ENCODE measurements around the gene IGF2R.

Gene IGF2R

GRCh38 chr6:160084198-160084776 lies 115.4 kb downstream of the IGF2R start:
- Histone ChIP-seq H3K4me1 (ENCODE audit: low read length) (no peaks in the 10 kb centered on the region), H3K9me3 (ENCODE audit: insufficient read depth, low read length) (no peaks in the 10 kb centered on the region), H3K79me2 (ENCODE audit: low read length) (no peaks in the 10 kb centered on the region), H2AFZ (ENCODE audit: low read depth, low read length) (no peak overlapping the region), H3K36me3 (replicated peaks; ENCODE audit: low read depth, low read length) (peaks cover 6% of the 10 kb centered on the region), H3K4me3 (ENCODE audit: low read length) (no peak overlapping the region), H4K20me1 (ENCODE audit: insufficient read depth, low read length) (no peaks in the 10 kb centered on the region), H3K9ac (ENCODE audit: low read length) (no peak overlapping the region), H3K4me2 (ENCODE audit: low read length) (no peak overlapping the region), H3K27me3 (ENCODE audit: low read depth, low read length) (no peaks in the 10 kb centered on the region), H3K27ac (ENCODE audit: low read length) (no peak overlapping the region)
- TF ChIP-seq EZH2phosphoT487 (IDR thresholded peaks at IDR 0.05; ENCODE audit: low read depth) (no peak), CTCF (IDR thresholded peaks at IDR 0.05; ENCODE audit: low read depth, low read length) (no peak)

GRCh38 chr6:160085226-160085625 lies 116.3 kb downstream of the IGF2R start:
- H3K4me2 ChIP-seq (ENCODE audit: low read length): no peak overlapping the region
- no peak overlapping the region for H3K4me3 ChIP-seq (ENCODE audit: low read length)
- TF ChIP-seq EZH2phosphoT487 (IDR thresholded peaks at IDR 0.05; ENCODE audit: low read depth): no peak
- TF ChIP-seq CTCF (IDR thresholded peaks at IDR 0.05; ENCODE audit: low read depth, low read length): no peak
- no peaks in the 10 kb centered on the region for H4K20me1 ChIP-seq (ENCODE audit: insufficient read depth, low read length)
- no peak overlapping the region for H3K27ac ChIP-seq (ENCODE audit: low read length)
- H3K9me3 ChIP-seq (ENCODE audit: insufficient read depth, low read length): no peaks in the 10 kb centered on the region
- H3K79me2 ChIP-seq (ENCODE audit: low read length): no peaks in the 10 kb centered on the region
- no peak overlapping the region for H3K9ac ChIP-seq (ENCODE audit: low read length)
- H3K36me3 ChIP-seq (replicated peaks; ENCODE audit: low read depth, low read length): peaks cover 3% of the 10 kb centered on the region
- no peaks in the 10 kb centered on the region for H3K27me3 ChIP-seq (ENCODE audit: low read depth, low read length)
- no peaks in the 10 kb centered on the region for H3K4me1 ChIP-seq (ENCODE audit: low read length)
- no peak overlapping the region for H2AFZ ChIP-seq (ENCODE audit: low read depth, low read length)

GRCh38 chr6:160085713-160086505 lies 117.0 kb downstream of the IGF2R start:
- Histone ChIP-seq H3K4me1 (ENCODE audit: low read length) (no peaks in the 10 kb centered on the region), H3K27ac (ENCODE audit: low read length) (no peak overlapping the region), H3K36me3 (replicated peaks; ENCODE audit: low read depth, low read length) (peaks cover 3% of the 10 kb centered on the region), H4K20me1 (ENCODE audit: insufficient read depth, low read length) (no peaks in the 10 kb centered on the region), H3K4me2 (ENCODE audit: low read length) (no peak overlapping the region), H3K79me2 (ENCODE audit: low read length) (no peaks in the 10 kb centered on the region), H3K9ac (ENCODE audit: low read length) (no peak overlapping the region), H2AFZ (ENCODE audit: low read depth, low read length) (no peak overlapping the region), H3K9me3 (ENCODE audit: insufficient read depth, low read length) (no peaks in the 10 kb centered on the region), H3K27me3 (ENCODE audit: low read depth, low read length) (no peaks in the 10 kb centered on the region), H3K4me3 (ENCODE audit: low read length) (no peak overlapping the region)
- TF ChIP-seq CTCF (IDR thresholded peaks at IDR 0.05; ENCODE audit: low read depth, low read length): no peak
- no peak for TF ChIP-seq EZH2phosphoT487 (IDR thresholded peaks at IDR 0.05; ENCODE audit: low read depth)

GRCh38 chr6:160086754-160087153 lies 117.9 kb downstream of the IGF2R start:
- H3K27me3 ChIP-seq (ENCODE audit: low read depth, low read length): no peaks in the 10 kb centered on the region
- no peak overlapping the region for H3K9ac ChIP-seq (ENCODE audit: low read length)
- TF ChIP-seq CTCF (IDR thresholded peaks at IDR 0.05; ENCODE audit: low read depth, low read length) (no peak), EZH2phosphoT487 (IDR thresholded peaks at IDR 0.05; ENCODE audit: low read depth) (no peak)
- no peaks in the 10 kb centered on the region for H3K9me3 ChIP-seq (ENCODE audit: insufficient read depth, low read length)
- no peak overlapping the region for H2AFZ ChIP-seq (ENCODE audit: low read depth, low read length)
- peaks cover 3% of the 10 kb centered on the region for H3K36me3 ChIP-seq (replicated peaks; ENCODE audit: low read depth, low read length)
- H3K4me2 ChIP-seq (ENCODE audit: low read length): no peak overlapping the region
- no peaks in the 10 kb centered on the region for H3K4me1 ChIP-seq (ENCODE audit: low read length)
- H3K4me3 ChIP-seq (ENCODE audit: low read length): no peak overlapping the region
- H4K20me1 ChIP-seq (ENCODE audit: insufficient read depth, low read length): no peaks in the 10 kb centered on the region
- H3K79me2 ChIP-seq (ENCODE audit: low read length): no peaks in the 10 kb centered on the region
- no peak overlapping the region for H3K27ac ChIP-seq (ENCODE audit: low read length)
